NOMO-1 treated with dmso at 0.1 percent for 144 hours (cell line): ENCODE measurements around the gene WDR36.

Experiments used
- DNase-seq: peaks from one replicate; lab custom pipeline; 2025; ENCODE audit not compliant: unreplicated experiment; lab: John Stamatoyannopoulos, UW

The WDR36 gene

GRCh38 chr5:111092062-111092853 lies at the start of gene WDR36:
TSS of gene WDR36 (plus strand) at chr5:111092348. CDS start at chr5:111092457, 109 bp downstream.
- DNase-seq: peak; percentile 92

DNA sequence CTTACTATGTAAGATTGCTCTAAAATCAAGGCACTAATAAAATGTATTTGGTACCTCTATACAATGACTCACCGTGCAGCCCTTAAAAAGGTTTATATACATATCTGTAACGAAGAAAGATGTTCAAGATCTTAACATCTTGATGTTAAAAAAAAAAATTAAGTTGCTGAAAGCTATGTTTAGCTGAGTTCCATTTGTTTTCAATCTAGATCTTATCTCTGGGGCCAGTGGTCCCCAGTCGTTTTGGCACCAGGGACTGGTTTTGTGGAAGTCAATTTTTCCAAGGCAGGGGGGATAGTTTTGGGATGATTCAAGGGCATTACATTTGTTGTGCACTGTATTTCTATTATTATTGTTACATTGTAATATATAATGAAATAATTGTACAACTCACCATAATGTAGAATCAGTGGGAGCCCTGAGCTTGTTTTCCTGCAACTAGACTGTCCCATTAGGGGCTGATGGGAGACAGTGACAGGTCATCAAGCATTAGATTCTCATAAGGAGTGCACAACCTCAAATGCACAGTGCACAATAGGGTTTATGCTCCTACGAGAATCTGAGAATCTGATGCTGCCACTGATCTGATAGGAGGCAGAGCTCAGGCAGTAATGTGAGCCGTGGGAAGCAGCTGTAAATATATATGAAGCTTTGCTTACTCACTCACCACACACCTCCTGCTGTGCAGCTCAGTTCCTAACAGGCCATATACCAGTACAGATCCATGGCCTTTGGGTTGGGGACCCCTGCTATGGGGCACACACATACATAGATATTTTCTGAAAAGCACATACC lies 48.2 kb upstream of the WDR36 start:
- no peak for DNase-seq

- no peak for DNase-seq
These were observed 34.1 kb upstream of the WDR36 start for GRCh38 chr5:111058064-111058463.

- DNase-seq: no peak
These were observed 32.0 kb upstream of the WDR36 start for GRCh38 chr5:111060169-111060568.

GRCh38 chr5:111061618-111062017 lies 30.5 kb upstream of the WDR36 start:
- no peak for DNase-seq

DNA sequence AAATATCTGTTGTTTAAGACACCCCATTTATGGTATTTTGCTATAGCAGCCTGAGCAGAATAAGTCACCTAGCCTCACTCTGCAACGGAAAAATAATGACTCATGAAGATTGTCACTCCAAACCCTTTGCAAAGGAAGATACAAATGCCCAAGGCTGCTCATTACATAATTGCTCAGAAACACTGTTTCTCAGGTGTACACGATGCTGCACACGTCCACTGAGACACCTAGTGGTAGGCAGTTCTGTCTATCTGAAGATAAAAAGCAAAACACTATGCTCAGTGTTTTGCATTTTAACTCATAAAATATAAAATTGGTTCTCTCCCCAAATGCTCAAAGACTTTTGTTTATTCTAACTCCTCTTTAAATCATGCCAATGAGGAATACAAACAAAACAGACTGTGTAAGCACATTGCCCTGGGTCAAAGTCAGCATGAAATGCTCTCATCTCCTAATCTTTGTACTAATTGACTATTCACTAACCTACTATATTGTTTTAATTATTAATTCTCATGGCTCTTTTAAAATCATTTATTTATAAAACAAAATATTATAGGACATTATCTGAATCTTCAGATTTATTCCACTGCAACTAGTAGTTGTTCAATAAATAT lies 28.3 kb upstream of the WDR36 start:
- no peak for DNase-seq

GRCh38 chr5:111066261-111066938 lies 25.7 kb upstream of the WDR36 start:
- DNase-seq: no peak

DNA sequence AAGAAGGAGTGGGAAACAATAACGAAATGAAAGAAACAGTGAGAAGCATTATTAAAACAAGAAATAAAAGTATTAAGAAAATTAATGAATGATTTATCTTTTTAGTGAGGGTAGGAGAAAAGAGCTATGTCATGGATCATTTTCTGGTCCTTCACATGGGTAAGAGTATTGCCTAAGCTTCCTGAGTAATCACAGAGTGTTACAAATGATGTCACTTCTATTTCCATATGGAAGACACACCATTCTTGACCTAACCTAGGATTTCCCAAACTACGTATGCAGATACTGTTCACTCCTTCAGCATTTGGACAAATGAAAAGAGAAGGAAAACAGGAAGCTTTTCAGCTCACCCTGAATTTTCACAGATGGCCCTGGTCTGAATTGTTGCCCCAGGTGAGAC lies 23.9 kb upstream of the WDR36 start:
- DNase-seq: no peak

GRCh38 chr5:111069839-111070238 lies 22.3 kb upstream of the WDR36 start:
- no peak for DNase-seq

- no peak for DNase-seq
These were observed 21.6 kb upstream of the WDR36 start for GRCh38 chr5:111070272-111071134.

- DNase-seq: no peak
These were observed 20.7 kb upstream of the WDR36 start, which contains the start of gene TSLP for GRCh38 chr5:111071413-111071812. TSS of gene TSLP (plus strand) at chr5:111071713. CDS start at chr5:111071891, 178 bp downstream.

DNA sequence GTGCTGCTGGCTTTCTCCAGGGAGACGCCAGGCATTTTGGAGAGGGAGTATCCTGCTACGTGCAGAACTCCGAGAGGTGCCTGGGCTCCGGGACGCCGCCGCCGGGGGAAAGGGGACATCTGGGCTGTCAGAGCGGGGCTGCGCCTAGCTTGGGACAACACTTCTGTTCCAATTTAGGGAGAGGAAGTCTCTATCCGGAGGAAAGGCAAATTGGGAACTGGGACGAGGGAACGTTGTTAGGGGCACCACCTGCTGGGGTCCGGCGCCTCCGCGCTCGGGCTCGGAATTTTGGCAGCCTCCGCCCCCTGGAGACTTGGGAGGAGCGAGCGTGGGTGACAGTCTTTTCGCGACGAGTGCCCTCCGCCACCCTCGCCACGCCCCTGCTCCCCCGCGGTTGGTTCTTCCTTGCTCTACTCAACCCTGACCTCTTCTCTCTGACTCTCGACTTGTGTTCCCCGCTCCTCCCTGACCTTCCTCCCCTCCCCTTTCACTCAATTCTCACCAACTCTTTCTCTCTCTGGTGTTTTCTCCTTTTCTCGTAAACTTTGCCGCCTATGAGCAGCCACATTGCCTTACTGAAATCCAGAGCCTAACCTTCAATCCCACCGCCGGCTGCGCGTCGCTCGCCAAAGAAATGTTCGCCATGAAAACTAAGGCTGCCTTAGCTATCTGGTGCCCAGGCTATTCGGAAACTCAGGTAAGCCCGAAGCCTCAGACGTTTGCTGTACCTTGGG lies 19.0 kb upstream of the WDR36 start:
- peak; percentile 89 for DNase-seq

DNA sequence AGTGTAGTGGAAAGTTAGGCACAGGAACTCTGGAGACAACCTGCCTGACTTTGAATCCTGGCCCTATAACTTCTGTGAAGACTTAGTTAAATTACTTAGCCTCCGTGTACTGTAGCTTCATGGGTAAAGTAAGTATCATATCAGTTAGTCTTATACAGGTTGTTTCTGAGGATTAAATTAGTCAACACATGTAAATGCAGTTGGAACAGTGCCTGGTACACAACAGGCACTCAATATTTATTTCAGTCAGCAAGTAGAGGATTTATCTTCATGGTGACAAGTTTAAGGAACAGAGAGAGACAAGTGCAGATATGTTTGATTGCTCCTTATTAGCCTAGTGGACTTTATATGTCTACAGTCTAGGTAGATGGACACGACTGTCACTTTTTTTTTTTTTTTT lies 17.9 kb upstream of the WDR36 start:
- DNase-seq: no peak

- DNase-seq: peak; percentile 37
These were observed 16.6 kb upstream of the WDR36 start for GRCh38 chr5:111075520-111075919.

DNA sequence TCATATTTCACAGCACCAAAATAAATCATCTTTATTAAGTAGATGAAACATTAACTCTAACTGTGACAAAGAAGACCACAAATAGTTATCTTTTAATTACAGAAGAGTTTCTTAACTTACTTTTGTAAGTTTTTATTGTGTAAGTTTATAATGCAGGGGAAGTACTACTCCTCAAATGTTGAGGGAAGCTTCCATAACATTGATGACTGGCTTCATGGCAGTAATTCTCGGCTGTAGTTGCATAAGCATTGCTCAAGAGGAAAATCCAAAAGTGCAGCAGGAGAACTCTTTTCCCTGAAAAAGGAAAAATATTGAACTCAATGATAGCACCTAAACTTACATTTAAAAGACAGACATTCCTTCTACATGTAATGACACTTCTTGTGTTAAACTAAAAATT lies 16.1 kb upstream of the WDR36 start:
- no peak for DNase-seq

- DNase-seq: no peak
These were observed 14.5 kb upstream of the WDR36 start for GRCh38 chr5:111077678-111078077.

DNA sequence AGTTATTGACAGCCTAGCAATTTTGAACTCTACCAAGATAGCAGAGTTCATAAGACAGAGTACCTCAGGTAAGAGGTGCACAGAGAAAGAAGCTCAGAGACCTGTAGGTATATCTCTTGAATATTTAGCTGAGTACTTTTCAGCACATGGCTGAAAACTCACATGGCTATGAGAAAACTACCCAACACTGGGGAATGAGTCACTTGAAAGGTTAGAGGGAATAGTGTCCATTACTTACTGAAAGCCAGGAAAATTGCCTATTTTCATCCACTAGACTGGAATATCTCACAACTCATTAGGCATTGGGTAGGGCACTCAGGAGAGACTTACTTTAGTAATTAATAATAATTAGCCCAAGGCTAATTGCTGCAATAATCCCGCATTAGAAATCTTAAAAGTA lies 12.3 kb upstream of the WDR36 start:
- no peak for DNase-seq

- peak; percentile 37 for DNase-seq
These were observed 8.8 kb upstream of the WDR36 start for GRCh38 chr5:111083323-111083722.

GRCh38 chr5:111095982-111096381 lies 3.8 kb downstream of the WDR36 start:
- DNase-seq: no peak
